ENCODE measurements around the gene CTNNA2. TPM values are rescaled to one million over a fixed set of nuclear protein-coding genes. Genes with fewer than 3 reads are reported as not detected.

CTNNA2 gene
- total RNA-seq, 1 donor from 2014 or later = 43.5 TPM

DNA sequence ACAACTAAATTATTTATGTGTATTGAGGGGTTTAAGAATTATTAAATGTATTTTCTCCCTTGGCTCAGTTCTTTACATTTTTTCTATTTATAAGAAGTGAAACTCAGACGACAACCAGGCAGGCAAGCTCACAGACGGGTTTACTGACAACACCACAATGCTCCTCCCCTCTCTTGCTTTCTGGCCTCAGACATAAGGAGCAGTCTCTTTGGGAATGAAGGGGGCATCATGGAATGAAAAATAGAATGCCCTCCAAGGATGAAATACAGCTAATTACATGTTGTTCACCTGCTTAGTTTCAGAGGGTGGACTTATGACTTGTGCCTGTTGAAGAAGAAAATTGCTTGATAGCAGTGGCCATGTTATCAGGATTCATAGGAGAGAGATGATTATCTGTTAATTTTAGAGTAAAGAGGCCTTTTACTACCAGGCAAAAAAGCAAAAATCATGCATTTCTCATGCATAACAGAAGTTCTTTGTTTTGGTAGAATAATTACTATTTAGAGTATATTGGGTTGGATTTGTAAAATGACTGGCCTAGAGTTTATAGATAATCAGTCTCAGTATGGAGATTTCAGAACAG lies 963.8 kb downstream of the CTNNA2 start:
- Histone ChIP-seq H4K20me1 (ENCODE audit: low read depth) (no peaks in the 10 kb centered on the region), H3F3A (ENCODE audit: low read depth) (no peaks in the 10 kb centered on the region), H3K27ac (no peak overlapping the region), H3K27me3 (no peaks in the 10 kb centered on the region), H3K79me2 (ENCODE audit: low read depth) (no peaks in the 10 kb centered on the region), H3K36me3 (no peaks in the 10 kb centered on the region), H3K4me1 (no peaks in the 10 kb centered on the region), H2AFZ (replicated peaks) (no peak overlapping the region), H3K9me3 (ENCODE audit: low read depth) (no peaks in the 10 kb centered on the region), H3K4me3 (no peak overlapping the region), H3K9ac (no peak overlapping the region), H3K4me2 (no peak overlapping the region)
- H3K4me3 Mint-ChIP-seq = no peak overlapping the region
- TF ChIP-seq EZH2 (IDR thresholded peaks at IDR 0.05) (no peak), EZH2phosphoT487 (IDR thresholded peaks at IDR 0.05) (no peak)
- TF ChIP-seq, protein P1, sequence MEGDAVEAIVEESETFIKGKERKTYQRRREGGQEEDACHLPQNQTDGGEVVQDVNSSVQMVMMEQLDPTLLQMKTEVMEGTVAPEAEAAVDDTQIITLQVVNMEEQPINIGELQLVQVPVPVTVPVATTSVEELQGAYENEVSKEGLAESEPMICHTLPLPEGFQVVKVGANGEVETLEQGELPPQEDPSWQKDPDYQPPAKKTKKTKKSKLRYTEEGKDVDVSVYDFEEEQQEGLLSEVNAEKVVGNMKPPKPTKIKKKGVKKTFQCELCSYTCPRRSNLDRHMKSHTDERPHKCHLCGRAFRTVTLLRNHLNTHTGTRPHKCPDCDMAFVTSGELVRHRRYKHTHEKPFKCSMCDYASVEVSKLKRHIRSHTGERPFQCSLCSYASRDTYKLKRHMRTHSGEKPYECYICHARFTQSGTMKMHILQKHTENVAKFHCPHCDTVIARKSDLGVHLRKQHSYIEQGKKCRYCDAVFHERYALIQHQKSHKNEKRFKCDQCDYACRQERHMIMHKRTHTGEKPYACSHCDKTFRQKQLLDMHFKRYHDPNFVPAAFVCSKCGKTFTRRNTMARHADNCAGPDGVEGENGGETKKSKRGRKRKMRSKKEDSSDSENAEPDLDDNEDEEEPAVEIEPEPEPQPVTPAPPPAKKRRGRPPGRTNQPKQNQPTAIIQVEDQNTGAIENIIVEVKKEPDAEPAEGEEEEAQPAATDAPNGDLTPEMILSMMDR (IDR thresholded peaks at IDR 0.05) = no peak
- no peaks in the 10 kb centered on the region for H3K9me3 Mint-ChIP-seq
- DNase-seq (ENCODE audit: low spot score) = no peak
- no peak overlapping the region for H3K27ac Mint-ChIP-seq
- H3K4me1 Mint-ChIP-seq = no peaks in the 10 kb centered on the region
- no peaks in the 10 kb centered on the region for H3K27me3 Mint-ChIP-seq (ENCODE audit: insufficient read depth, low read depth)
- no peaks in the 10 kb centered on the region for H3K36me3 Mint-ChIP-seq

DNA sequence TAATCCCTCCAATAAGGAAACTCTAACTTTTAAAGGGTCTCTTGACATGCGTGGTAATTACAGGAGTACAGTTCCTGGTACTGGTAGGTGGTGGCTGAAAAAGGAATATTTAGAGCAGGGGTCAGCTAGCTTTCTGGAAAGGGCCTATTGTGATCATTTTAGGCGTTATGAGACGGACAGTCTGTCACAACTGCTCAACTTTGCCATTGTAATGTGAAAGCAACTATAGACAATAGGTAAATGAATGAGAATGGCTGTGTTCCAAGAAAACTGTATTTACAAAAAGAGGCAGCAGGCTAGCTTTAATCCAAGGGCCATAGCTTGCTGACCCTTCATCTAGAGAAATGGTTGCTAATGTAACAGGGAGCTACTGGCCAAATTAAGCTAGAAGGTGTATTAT lies 969.4 kb downstream of the CTNNA2 start:
- H3K9me3 ChIP-seq (ENCODE audit: low read depth) = no peaks in the 10 kb centered on the region
- no peaks in the 10 kb centered on the region for H3K27me3 ChIP-seq
- no peak overlapping the region for H3K27ac ChIP-seq
- no peak for TF ChIP-seq EZH2phosphoT487 (IDR thresholded peaks at IDR 0.05)
- TF ChIP-seq, protein P1 (IDR thresholded peaks at IDR 0.05) = no peak
- no peak for TF ChIP-seq EZH2 (IDR thresholded peaks at IDR 0.05)
- H2AFZ ChIP-seq (replicated peaks) = no peak overlapping the region
- no peaks in the 10 kb centered on the region for H3K36me3 ChIP-seq
- Mint-ChIP-seq H3K27ac (no peak overlapping the region), H3K9me3 (no peaks in the 10 kb centered on the region), H3K4me3 (no peak overlapping the region), H3K27me3 (ENCODE audit: insufficient read depth, low read depth) (no peaks in the 10 kb centered on the region), H3K4me1 (no peaks in the 10 kb centered on the region), H3K36me3 (no peaks in the 10 kb centered on the region)
- H3K79me2 ChIP-seq (ENCODE audit: low read depth) = no peaks in the 10 kb centered on the region
- no peaks in the 10 kb centered on the region for H4K20me1 ChIP-seq (ENCODE audit: low read depth)
- H3K4me1 ChIP-seq = no peaks in the 10 kb centered on the region
- H3K4me2 ChIP-seq = no peak overlapping the region
- DNase-seq (ENCODE audit: low spot score) = no peak
- H3K9ac ChIP-seq = no peak overlapping the region
- no peaks in the 10 kb centered on the region for H3F3A ChIP-seq (ENCODE audit: low read depth)
- H3K4me3 ChIP-seq = no peak overlapping the region

DNA sequence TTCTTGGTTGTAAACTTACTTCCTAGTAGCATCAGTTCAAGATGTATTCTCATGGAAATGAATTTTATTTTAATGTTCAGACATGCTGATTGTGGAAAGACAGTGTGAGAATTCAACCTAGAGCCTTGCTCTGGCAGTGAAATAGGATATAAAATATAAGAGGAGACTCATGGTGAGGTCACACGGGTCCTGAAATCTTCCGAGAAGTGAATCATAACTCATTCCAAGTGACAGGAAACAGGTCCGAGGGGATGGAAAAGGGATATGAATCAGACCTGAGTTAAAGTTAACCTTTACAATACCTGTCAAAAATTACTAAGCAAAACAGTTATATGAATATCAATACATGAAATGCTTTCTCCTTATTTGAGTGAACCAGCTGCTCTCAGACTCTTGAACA lies 976.9 kb downstream of the CTNNA2 start:
- H4K20me1 ChIP-seq (ENCODE audit: low read depth) = no peaks in the 10 kb centered on the region
- H3K4me3 ChIP-seq = no peak overlapping the region
- Mint-ChIP-seq H3K36me3 (no peaks in the 10 kb centered on the region), H3K4me3 (no peak overlapping the region), H3K4me1 (peaks cover 8% of the 10 kb centered on the region), H3K27ac (no peak overlapping the region), H3K9me3 (no peaks in the 10 kb centered on the region), H3K27me3 (ENCODE audit: insufficient read depth, low read depth) (no peaks in the 10 kb centered on the region)
- H3K36me3 ChIP-seq = no peaks in the 10 kb centered on the region
- no peak overlapping the region for H2AFZ ChIP-seq (replicated peaks)
- no peaks in the 10 kb centered on the region for H3K27me3 ChIP-seq
- no peaks in the 10 kb centered on the region for H3K4me1 ChIP-seq
- H3K4me2 ChIP-seq = no peak overlapping the region
- DNase-seq (ENCODE audit: low spot score) = no peak
- no peaks in the 10 kb centered on the region for H3K9me3 ChIP-seq (ENCODE audit: low read depth)
- no peak overlapping the region for H3K9ac ChIP-seq
- TF ChIP-seq EZH2phosphoT487 (IDR thresholded peaks at IDR 0.05) (no peak), EZH2 (IDR thresholded peaks at IDR 0.05) (no peak)
- TF ChIP-seq, protein P1 (IDR thresholded peaks at IDR 0.05) = no peak
- H3K27ac ChIP-seq = no peak overlapping the region
- no peaks in the 10 kb centered on the region for H3K79me2 ChIP-seq (ENCODE audit: low read depth)
- no peaks in the 10 kb centered on the region for H3F3A ChIP-seq (ENCODE audit: low read depth)

Measured in neural progenitor cell (in vitro differentiated cells).